Dedifferentiated amniotic fluid mesenchymal stem cell (primary cell): ENCODE results near the gene CELA1.

Source experiments
- DNase-seq: peaks from one replicate; pipeline ENCODE4 v3.0.0-alpha.2; 2016; ENCODE audit errors: extremely low spot score

The CELA1 gene

DNA sequence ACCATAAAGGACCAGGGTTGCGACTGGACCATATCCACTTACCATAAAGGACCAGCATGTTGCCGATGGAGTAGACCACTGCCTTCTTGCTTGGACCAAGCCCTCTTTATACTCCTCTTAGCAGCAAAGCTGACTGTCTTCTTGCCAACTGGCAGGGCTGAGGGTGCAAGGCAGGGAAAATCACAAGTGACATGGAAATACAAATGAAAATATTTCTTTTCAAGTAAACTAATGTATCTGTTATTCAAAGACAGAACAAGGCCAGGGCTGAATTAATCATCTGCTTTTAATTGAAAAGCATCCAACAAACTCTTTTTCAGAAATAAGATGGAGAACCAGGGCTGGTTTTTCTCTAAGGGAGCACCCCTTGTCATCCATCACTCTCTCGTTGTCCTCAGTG lies at the start of gene CELA1:
Gene CELA1, minus strand, starts transcription at position 99 of the 400 bp plus-strand sequence. Its CDS starts 41 bp downstream, at position 58.
- DNase-seq = no peak

DNA sequence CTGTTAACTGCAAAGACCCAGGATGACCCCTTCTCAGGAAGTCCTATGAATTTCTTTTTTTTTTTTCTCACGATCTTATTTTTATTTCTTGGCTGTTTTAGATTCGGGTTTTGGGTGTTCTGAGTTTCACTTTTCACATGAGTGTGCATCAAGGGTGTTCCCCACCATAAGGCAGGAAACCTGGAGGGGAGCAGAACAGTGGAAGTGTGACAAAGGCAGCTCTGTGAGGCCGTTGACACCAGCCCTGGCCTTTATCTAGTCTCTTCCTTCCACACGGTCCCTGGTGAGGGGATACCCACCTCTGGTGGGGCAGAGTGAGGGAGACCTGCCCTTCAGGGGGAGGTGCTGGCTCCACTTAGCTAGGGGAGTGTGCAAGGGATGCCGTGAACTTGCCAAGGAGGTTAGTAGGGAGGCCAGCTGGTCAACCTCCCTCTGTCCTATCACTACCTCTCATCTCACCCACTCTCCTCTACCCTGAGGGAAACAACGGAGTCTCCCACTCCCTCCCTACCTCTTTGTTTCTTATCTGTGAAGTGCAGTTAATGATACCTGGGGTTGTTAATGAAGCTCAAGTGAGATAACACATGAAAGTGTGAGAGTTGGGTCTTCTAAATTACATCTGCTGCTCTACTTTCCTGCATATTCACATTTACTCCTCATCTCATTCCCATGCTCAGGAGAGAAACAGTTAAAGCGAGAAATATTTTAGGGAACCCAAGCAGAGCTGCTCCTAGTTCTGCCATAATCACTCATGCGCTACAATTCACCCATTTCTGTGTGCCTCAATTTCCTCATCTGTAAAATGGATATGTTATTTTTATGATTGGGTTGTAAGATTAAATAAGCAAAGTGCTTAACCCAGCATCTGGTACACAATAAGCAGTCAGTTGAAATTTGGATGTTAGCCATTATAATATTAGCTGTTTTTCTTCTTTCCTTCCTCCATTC lies 49.1 kb upstream of the CELA1 start:
- DNase-seq = no peak

DNA sequence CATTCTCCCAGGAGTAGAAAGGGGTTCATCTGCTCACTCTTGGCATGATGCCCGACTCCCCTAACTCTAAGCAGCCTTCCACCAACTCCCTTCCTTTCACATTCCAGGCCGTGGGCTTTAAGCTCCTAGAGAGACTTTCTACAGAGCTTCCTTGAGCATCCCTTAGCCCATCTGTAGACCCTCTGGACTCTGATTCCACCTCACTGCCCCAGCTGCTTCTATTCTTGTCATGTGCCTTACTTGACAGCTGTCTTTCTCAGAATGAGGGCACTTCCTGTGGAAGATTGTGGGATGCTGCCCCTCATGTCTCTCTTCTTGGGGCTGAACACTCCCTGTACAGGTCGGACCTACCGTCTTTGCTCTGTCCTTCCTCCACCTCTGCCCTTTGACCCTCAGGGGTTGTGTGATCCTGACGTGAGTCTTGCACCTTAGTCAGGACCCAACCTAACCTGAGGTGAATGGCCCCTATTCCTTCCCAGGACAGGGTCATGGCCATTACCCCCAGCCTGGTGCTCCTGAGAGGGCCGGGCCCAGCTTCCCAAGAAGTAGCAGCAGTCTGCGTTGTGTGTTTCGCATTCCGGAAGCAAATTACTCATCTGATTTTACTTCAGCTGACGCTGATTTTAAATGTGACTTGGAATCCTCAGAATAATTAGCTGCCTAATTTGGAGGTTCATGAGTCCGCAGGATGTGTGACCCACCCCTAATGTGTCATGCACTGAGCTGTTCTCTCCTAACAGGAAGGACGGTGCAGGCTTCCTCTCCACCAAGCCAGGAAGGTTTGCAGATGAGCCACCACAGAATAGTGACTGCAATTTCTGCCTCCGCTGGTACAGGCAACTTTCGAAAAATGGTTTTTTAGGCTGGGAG lies 47.4 kb upstream of the CELA1 start:
- peak; percentile 51 for DNase-seq

DNA sequence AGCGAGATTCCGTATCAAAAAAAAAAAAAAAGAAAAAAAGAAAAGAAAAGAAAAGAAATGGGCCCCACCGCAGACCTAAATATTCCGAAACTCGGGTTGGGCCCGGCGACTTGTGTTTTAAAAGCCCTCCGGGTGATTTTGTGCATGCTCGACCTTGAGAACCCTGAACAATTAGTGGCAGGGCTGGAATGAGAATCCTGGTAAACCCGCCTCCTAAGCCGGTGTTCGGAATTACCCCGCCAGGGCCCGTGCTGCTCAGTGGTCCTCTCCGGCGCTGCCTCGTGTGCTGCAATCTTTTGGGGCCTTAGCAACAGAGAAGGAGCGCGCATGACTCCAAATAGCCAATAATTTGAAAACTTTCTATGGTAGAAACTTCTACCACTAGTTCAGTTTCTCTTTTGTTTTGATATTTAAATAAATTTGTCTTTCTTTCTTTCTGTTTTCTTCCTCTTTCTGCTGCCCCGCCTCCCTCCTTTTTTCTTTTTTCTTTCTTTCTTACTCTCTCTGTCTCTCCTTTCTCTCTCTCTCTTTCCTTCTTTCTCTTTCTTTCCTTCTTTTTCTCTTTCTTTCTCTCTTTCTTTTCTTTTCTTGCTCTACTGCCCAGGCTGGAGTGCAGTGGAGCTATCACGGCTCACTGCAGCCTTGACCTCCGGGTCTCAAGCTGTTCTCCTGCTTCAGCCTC lies 46.2 kb upstream of the CELA1 start:
- DNase-seq = peak; percentile 40

DNA sequence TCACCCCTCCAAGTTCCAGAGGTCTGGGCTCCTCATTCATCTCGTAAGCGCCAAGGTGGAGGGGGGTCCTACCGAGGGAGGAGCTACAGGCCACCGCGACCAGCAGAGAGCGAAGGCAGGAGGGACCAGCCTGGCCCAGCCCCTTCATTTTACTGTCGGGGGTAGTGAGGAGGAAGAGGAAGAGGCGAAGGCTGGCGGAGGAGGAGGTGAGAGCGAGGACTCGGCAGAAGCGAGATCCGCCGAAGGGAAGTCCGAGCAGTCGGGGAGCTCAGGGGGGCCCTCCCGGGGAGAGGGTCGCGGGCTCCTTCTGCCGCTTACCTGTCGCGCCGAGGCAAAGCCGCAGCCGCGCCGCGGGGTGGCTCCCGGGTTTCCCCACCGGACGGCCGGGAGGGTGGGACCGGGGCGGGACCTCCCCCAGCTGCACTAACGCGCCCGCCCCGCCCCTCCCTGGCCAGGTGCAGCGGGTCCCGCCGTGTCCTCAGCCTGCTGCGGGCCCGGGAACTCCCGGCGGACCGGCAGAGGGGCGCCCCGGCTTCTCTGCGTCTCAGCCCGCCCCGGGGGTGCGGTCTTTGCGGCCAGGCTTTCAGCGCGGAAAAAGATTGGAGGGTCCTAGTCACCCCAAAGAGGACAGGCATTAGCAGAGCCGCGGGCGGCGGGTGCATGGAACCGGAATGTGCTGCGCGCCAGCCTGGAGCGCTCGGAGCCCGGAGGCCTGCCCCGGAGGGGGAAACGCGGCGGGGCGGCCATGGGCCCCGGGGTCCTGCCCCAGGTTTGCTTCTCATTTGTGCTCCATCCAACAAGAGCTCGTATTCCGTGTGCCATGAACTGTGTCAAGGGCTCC lies 45.0 kb upstream of the CELA1 start, which contains the start of gene GALNT6:
Gene GALNT6, minus strand, starts transcription at position 124 of the 841 bp plus-strand sequence. CDS start 11,625 bp downstream, outside the sequence.
- DNase-seq = no peak

DNA sequence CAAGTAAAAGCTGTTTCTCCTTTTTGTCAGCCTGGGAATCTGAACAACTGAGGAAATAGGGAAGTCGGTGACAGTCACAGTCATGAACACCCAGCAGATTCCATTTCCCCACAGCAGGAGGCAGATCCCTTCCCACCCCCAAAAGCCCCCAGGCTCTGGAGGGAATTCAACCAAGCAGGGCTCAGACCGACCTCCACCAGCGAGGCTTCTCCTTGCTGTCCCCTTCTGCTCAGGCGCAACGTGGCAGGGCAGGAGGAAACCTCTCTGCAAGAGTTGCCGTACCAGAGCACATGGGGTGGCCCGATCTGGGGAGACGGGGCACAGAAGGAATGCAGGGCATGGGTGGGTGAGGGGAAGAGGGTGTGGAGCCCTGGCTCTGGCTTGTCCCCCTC lies 44.4 kb upstream of the CELA1 start:
- no peak for DNase-seq

DNA sequence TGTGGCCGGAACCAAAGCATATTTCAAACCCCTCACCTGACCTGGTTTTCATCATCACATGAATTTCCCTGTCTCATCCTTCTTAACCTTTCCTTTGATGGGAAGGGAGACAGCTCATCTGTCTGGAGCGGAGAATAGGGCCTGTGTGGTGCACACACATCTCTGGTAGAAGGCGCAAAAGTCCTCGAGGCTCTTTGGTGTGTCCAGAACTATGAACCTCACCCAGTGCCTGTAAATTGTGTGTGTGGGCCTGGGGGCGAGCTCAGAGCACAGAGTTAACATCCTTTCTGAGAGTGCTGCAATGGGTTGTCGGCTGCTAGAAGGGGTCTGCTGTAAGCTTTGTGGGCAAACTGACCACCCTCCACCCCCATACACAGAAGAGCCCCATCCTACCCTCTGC lies 44.0 kb upstream of the CELA1 start:
- DNase-seq = no peak

DNA sequence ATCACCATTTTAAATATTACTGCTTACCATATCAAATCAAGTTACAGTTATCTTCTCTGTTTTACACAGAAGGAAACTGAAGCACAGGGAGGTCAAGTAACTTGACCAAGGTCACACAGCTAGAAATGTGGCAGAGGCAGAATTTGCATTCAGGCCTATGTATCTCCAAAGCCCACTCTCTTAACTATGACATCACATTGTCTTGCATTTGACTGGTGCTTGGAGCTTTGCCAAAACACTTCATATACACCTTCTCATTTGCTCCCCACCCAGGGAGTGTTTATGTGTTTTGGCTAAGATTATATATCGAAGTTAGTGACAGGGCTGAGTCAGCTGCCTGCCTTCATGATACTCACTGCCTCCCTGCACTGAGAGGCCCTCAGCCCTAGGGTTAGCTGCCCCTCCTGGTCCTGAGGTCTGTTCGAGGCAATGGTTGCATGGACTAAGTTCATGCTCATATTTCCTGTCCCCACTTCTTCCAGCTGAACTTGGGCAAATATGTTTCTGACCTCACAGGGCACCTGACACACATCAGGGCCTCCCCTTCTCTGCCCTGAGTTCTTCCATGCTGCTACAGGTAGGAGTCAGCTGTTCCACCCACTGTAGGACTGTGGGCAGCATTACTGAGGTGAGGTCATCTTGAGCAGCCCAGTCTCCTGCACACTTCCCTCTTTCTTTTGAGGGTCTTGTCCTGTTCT lies 43.0 kb upstream of the CELA1 start:
- DNase-seq = no peak

DNA sequence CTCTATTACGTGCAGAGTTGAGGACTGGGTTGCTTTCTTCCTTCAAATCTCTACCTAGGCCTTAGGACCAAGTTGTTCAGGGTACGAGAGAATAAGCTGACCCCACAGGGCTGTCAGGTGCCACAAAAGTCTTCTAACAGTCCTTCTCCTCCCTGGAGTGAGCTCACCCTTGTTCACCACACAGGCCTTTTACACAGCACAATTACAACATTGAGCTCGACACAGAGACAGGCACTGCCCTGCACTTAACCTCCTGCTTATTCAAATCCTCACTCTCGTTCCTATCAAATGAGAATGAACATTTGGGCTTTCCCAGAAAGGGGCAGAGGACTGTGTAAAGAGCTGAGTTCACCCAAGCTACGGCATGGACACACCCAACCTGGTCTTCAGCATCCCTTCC lies 42.4 kb upstream of the CELA1 start:
- no peak for DNase-seq

DNA sequence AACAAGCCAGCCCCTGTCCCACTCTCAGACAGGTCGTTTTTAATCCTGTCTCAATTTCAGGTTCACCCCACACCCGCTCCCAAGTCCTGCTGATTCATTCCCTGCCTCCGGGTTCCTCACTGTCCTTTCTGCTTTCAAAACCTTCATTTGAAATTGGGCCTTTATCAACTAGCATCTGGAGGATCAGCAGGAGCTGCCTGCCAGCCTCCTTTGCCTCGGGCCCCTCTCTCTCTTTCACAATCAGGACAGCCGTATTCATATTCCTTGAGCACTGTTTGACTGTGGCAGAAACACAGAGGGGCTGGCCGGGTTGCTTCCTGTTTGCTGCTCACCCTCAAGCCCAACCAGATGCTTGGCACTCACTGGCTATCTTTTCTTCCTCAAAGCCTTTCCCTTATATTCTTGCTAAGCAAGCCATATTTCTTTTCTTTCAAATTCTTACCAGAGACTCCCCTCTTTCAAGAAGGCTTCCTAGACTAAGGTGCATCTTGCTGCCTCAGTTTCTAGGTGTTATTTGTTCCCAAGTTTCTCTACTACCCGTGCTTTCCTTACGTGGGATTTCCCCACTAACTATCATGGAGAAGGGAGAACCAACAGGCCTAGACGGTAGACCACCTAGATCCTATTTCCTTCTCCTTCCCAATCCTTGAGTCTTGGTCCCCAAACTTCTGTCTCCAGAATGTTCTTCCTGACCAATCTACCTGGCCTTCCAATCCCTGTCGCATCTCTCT lies 41.8 kb upstream of the CELA1 start:
- peak; percentile 72 for DNase-seq

DNA sequence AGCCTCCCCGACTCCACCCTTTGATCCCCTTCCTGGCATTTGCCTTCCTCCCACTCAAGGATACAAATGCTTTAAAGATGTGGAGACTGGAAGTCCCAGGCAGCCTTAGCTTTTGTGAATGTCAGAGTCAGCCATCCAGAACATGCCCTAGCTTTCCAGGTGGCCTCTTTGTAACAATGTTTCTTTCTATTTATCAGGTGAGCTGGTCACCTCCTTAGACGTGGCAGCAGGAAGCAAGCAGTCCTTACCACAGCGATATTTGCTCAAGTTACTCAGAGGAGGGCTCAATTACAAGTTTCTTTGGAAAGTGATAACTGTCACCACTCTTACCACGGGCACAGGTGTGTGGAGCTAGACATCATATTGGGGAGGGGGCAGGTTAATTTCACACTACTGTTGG lies 39.9 kb upstream of the CELA1 start:
- DNase-seq = no peak

DNA sequence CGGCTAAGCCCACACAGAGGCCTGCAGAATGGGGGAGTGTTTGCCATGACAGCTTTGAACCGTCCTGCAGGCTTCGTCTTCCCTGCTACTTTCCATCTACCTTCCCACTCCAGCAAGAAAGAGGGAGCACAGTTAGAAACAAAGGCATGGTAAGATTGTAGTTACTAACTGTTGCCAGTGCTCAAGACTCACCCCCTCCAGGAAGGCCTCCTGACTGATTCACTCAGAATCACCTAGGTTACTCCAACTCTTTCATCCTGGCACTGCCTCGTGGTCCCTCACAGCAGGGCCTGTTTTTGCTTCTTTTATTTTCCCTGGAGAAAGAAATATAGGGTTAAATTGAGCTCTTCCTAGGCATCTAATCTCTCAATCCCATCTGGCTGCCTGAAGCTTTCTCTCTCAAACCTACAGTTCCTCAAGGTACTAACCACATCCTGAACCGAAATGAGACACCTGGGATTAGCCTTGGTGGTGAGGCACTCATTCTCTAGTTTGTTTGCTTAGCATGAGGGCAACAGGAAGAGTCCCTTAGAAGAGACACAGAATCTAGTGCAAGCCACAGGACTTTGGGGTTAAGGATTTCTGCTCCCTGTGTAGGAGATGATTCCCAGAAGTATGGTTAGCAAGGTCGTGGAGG lies 36.9 kb upstream of the CELA1 start:
- no peak for DNase-seq

DNA sequence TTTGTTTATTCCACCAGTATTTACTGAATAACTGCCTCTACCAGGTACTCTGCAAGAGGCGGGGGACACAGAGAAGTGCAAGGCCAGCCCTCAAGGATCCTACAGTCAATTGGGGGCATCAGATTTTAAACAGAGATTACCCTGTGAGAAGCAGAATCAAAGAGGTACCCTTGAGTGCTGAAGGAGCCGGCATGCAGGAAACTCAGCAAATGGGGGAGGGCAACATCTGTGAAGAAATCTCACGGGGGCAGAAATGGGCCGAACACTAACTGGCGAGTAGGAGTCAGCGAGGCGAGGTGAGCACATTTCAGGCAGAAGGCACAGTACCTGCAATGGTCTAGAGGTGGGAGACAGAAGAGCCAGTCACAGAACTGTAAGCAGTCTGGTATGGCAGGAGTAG lies 35.7 kb upstream of the CELA1 start:
- DNase-seq = no peak

DNA sequence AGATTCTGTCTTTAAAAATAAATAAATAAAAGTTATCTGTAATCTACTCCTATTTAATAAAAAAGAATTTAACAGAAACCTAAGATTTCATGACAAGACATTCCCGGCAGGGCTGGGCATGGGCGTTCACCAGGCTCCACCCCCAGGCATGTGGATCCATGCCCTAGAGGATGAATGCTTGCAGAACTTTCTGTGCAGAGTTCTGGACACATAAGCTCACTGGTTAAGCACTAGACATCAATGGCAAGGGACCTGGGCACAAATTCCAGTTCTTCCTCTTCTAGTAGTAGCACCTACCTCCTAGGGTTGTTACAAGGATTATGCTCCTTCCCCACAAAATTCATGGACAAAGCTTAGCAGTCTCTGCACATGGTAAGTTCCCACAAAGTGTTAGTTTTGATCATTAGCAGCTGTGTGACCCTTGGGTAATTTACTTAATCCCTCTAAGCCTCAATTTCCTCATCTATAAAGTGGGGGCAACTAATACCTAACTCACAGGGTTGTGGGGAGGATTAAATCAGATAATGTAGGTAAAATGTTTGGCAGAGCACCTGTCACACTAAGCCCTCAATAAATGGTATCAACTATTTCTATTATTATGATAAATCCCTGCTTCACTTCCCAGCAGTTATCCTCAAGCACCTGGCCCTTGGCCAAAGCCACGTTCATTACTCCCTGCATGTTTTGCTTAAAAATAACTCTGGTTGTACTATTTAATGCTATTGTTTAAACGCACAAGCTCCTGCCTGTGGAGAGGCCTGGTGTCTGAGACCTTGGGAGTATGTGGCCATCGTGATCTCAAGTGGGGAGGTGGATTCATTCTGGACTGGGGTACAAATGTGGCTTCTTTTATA lies 35.0 kb upstream of the CELA1 start:
- no peak for DNase-seq

DNA sequence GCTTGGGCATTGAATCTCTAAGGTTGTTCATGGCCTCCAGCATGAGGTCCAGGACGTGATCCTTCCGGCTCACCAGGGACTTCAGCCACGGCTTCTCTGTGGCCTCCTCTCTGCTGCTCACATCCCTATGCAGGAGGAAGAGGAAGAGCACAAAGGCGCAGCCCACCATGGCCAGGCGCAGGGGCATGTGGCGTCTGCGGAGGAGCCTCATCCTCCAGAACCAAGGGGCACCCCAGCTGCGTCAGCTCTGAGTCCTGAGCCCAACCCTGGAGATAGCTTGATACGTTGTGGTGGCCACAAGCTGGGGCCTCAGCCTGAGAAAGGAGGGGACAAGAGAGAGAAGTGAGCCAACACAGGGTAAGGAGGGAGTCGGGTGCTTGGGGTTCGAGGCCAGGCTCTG lies 33.1 kb upstream of the CELA1 start:
- no peak for DNase-seq

DNA sequence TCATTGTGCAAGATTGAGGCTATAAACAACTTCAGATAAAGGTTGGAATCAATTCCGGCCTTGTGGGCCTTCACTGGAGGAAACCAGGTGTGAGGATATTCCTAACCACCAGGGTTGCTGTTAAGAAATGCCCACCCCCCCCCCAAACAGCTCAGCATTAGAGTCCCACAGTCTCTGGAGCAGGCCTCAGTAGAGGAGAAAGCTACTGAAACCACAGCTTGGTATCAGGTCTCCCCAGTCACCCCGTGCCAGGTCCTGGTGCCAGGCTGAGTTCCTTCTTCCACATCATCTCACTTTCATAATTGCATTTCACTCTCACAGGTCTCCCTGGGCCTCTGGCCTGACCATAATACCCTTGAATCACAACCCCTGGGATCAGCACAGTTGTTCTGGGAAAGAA lies 32.3 kb upstream of the CELA1 start:
- no peak for DNase-seq

DNA sequence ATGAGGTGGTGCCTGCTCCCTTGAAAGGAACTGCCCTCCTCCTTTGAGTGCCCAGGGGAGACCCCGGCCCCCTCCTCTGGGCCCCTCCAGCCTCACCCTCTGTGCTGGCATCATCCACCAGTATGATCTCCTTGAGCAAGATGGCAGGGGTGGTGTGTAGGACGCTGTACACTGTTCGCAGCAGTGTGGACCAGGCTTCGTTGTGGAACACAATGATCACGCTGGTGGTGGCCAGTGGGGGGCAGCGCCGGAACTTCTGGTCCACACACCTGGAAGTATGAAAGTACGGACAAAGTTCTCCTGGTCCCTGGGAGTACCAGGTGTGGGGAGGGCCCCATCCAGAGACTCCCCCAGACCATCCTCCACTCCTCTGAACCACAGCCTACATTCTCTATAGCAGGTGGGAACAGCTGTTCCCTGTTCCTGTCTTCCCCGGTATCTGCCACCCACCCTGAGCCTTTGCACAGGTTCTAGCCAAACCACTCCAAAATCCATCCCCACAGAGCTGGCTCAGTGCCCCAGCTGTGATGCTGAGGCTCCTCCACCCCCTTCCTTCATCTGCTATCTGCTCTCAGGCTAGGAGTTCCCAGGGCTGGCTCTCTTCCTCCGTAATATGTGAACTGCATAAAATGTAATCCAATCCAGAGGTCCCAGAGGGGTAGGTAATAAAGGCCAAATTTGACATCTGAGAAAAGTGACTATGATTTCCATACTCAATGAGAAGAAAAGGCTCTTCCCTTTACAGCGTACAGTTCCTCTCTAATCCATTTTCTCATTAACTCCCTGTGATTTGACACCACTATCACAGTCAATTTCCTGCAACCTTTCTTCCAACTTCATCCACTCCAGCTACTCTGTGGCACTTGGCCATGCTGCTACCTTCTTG lies 30.9 kb upstream of the CELA1 start:
- DNase-seq = no peak
